ENCODE data around the gene TMEM266.

TMEM266 gene

DNA sequence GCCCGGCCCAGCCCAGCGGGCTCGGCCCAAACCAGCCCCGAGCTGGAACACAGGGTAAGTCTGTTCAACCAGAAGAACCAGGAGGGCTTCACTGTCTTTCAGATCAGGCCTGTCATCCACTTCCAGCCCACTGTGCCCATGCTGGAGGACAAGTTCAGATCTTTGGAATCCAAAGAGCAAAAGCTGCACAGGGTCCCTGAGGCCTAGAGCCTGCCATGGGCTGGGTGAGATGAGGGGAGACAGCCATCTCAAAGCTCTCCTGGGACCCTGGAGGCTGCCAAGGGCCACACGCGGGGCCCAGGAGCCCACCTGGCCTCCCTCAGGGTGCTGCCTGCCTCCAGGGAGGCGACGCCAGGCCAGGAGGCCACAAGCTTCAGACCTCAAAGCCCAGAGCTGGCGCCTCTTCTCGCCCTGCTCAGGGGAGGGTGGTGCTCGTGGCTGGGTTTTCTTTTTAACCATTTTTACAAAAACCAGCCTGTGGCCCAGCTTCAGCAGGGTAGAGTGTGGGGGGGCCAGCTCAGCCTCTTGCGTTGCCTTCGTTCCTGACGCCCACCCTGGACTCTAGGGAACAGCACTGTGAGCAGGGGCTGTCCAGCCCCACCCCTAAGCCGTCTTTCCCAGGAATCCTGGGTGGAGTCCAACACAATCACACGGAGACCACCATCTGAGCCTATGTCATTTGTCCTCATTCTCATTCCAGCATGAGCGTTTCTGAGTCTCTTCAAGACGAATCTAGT, 144.5 kb downstream of the TMEM266 start:
- TF ChIP-seq, protein P1, sequence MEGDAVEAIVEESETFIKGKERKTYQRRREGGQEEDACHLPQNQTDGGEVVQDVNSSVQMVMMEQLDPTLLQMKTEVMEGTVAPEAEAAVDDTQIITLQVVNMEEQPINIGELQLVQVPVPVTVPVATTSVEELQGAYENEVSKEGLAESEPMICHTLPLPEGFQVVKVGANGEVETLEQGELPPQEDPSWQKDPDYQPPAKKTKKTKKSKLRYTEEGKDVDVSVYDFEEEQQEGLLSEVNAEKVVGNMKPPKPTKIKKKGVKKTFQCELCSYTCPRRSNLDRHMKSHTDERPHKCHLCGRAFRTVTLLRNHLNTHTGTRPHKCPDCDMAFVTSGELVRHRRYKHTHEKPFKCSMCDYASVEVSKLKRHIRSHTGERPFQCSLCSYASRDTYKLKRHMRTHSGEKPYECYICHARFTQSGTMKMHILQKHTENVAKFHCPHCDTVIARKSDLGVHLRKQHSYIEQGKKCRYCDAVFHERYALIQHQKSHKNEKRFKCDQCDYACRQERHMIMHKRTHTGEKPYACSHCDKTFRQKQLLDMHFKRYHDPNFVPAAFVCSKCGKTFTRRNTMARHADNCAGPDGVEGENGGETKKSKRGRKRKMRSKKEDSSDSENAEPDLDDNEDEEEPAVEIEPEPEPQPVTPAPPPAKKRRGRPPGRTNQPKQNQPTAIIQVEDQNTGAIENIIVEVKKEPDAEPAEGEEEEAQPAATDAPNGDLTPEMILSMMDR (IDR thresholded peaks at IDR 0.05; ENCODE audit: extremely low read depth, missing control alignments): no peak
- peak; percentile 13 for DNase-seq (ENCODE audit: low spot score)

DNA sequence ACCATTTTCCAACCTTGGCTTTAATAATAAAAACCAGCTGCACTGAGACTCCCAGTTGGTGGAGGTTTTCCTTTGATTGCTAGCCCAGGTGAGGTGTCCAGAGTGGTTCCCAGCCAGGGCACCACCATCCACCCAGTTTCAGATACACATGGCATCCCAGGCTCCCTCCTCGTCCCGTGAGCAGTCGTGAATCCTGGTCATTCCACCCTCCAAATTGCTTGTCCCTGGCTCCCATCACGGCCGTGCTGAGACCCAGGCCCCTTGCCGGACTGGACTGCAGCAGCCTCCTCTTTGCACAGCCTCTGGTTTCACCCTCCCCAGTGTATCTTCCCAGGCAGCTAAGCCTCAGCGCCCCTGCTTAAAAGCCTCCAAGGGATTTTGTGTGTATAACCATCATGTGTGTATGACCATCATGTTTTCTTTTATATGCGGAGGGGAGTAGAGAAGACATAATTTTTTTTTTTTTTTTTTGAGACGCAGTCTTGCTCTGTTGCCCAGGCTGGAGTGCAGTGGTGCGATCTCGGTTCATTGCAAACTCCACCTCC, 145.2 kb downstream of the TMEM266 start:
- DNase-seq (ENCODE audit: low spot score): peak; percentile 9
- TF ChIP-seq, protein P1 (IDR thresholded peaks at IDR 0.05; ENCODE audit: extremely low read depth, missing control alignments): no peak

DNA sequence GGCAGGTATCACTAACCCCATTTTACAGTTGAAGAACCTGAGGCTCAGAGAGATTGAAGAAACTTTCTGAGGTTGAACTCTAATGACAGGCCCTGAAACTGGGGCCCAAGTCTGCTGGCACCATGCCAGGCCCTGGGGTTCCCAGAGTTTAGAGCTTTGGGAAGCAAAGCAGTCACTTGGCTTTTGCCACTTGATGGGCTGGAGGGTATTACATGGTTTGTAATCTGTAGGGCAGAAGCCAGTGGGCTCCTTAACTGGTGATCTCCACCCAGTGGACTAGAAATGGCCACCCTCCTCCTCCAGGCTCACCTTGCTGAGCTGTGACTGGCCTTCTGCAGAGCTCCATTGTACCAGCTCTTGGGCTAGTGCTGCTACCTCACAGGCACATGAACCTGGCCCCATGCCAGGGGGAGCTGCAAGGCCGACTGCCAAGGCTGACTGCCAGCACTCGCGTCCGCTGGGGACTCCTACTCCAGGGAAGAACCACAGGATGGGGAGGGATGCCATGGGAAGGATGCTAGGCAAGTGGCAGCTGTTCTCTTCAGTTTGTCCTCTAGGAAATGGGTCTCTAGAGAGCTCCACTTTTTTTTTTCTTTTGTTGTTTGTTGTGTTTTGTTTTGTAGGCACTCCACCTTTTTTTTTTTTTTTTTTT, 146.7 kb downstream of the TMEM266 start:
- DNase-seq (ENCODE audit: low spot score): peak; percentile 16
- TF ChIP-seq, protein P1 (IDR thresholded peaks at IDR 0.05; ENCODE audit: extremely low read depth, missing control alignments): no peak

DNA sequence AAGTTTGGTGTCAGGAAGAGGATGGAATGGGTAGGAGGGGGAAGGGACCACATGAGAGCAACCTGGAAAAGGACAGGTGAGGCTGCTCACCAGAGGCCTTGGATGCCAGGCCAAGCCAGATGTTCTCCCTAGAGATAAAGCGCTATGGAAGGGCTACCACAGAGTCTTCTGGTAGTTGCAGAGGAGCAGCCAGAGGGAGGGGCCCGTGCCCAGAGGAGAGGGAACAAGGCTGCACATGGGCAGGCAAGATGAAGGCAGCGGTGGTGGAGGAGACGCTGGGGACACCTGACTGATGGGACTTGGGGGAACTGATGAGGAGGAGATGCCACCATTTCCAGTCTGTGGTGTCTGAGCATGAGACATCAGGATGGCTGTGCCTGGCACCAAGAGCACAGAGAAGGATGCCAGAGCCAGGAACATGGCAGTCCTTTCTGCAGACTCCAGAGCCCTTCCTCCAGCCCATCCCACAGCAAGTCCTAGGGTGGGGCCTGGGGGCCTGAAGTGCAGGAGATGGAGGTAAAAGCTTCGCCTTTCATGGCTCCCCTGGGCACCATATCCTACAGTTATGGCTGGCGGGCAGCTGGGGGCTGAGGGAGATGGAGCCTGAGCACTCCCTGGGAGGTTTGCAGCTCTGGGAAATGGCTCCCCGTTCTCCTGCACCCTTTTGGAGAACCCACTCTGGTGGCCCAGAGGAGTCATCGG, 148.4 kb downstream of the TMEM266 start:
- TF ChIP-seq, protein P1 (IDR thresholded peaks at IDR 0.05; ENCODE audit: extremely low read depth, missing control alignments): no peak
- peak; percentile 9 for DNase-seq (ENCODE audit: low spot score)

DNA sequence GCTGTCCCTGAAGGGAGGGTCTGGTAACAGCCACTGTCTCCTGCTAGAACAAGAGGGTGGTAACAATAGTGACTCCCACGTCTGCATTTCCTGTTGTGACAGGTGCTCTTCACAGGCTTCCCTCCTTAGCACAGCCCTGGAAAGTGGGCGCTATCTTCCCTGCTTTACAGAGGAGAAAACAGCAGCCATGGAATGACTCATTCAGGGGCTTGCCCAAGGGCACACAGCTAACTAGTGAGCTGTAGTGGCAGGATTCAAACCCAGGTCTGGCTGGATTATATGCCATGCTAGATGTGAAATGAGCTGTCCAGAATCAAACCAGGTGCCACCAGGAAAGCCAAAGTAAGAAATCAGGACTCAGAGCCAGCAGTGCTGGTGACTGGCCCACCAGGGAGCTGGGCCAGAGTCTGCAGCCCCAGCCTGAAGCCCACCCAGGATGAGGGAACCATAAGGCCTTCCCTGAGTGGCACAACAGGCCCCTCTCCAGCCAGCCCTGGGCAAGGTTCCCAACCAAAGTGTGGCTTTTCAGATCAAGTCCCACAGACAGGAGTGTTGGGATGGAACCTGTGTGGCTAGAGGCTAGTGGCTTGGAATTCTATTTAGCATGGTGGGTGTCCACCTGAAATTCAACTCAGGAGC, 149.1 kb downstream of the TMEM266 start:
- peak; percentile 8 for DNase-seq (ENCODE audit: low spot score)
- TF ChIP-seq, protein P1 (IDR thresholded peaks at IDR 0.05; ENCODE audit: extremely low read depth, missing control alignments): no peak

DNA sequence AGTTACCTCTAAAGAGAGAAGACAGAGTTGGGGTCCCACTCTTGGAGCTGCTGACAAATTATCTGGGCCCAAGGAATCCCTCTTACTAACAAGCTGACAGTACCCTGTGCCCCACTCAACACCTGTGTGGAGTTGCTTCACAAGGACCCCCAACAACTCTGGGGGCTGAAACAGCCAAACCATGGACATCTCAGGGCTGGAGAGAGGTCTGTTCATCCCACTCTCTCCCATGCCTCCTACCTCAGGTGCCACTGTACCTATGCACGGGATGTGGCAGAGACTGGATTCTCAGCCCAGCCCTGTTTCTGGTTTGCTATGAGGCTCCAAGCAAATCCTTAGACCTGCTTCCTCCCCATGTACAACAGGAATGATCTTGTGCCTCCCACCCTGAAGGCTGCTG, 149.7 kb downstream of the TMEM266 start:
- TF ChIP-seq, protein P1 (IDR thresholded peaks at IDR 0.05; ENCODE audit: extremely low read depth, missing control alignments): no peak
- DNase-seq (ENCODE audit: low spot score): peak; percentile 6

Measured in GM20000 (cell line).